ENCODE measurements around the gene CDH12. TPM values are rescaled to one million over a fixed set of nuclear protein-coding genes. Genes with fewer than 3 reads are reported as not detected.
"Not testable (repeated sequence)": the region's sequence is repeated elsewhere in the genome, so short reads cannot be mapped to it uniquely, and the experiment has no call there.

Gene CDH12
- total RNA-seq, 2 experiments from 2014 or later, result not detected

- H3K4me1 Mint-ChIP-seq; H3K4me3 Mint-ChIP-seq; H3K27me3 Mint-ChIP-seq; H3K36me3 Mint-ChIP-seq (ENCODE audit: low read depth); POLR2A ChIA-PET; CTCF ChIA-PET; DNase-seq; H3K27ac Mint-ChIP-seq; H3K9me3 Mint-ChIP-seq: not testable (repeated sequence)
These were observed 696.2 kb downstream of the CDH12 start for GRCh38 chr5:22156953-22157352.

DNA sequence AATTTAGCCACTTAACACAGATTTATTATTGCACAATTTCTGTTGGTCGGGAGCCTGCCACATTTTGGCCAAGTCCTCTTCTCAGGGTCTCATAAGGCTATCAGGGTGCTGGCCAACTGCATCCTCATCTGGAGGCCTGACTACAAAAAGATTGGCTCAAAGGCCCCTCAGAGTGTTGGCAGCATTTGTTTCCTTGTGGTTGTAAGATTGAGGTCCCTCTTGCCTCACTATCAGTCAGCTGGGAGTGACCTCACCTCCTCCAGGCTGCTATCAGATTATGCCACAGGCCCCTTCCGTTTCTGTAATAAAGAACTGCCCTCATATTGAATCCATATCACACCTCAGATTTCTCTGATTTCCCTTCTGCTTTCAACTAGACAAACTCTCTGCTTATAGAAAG is 698.4 kb downstream of the CDH12 start:
- H3K4me3 Mint-ChIP-seq; H3K9me3 Mint-ChIP-seq; POLR2A ChIA-PET; H3K27ac Mint-ChIP-seq; DNase-seq; H3K36me3 Mint-ChIP-seq (ENCODE audit: low read depth); H3K4me1 Mint-ChIP-seq; CTCF ChIA-PET; H3K27me3 Mint-ChIP-seq: not testable (repeated sequence)

DNA sequence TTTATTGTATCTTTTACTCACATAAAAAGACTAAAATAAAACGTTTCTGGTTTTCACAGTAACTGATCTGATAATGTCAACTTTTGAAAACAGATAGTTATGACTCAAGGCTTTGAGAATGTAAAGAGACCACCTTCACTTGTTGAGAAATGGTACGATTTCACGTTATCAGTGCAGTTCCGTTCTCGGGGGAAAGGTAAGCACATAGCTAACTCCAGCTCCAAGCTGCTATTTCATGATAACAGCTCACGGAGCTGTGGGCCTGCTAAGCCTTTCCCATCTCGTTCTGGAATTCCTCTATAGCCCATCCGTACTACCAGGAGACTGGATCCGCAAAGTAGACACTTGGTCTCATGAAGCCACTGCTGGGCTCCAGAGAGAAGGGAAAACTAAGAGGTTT is 701.3 kb downstream of the CDH12 start:
- POLR2A ChIA-PET; H3K4me1 Mint-ChIP-seq; H3K36me3 Mint-ChIP-seq (ENCODE audit: low read depth); H3K4me3 Mint-ChIP-seq; DNase-seq; CTCF ChIA-PET; H3K27ac Mint-ChIP-seq; H3K27me3 Mint-ChIP-seq; H3K9me3 Mint-ChIP-seq: not testable (repeated sequence)

- POLR2A ChIA-PET; H3K4me1 Mint-ChIP-seq; CTCF ChIA-PET; H3K9me3 Mint-ChIP-seq; H3K27ac Mint-ChIP-seq; H3K36me3 Mint-ChIP-seq (ENCODE audit: low read depth); H3K27me3 Mint-ChIP-seq; DNase-seq; H3K4me3 Mint-ChIP-seq: not testable (repeated sequence)
These were observed 712.7 kb downstream of the CDH12 start for GRCh38 chr5:22140418-22140817.

DNA sequence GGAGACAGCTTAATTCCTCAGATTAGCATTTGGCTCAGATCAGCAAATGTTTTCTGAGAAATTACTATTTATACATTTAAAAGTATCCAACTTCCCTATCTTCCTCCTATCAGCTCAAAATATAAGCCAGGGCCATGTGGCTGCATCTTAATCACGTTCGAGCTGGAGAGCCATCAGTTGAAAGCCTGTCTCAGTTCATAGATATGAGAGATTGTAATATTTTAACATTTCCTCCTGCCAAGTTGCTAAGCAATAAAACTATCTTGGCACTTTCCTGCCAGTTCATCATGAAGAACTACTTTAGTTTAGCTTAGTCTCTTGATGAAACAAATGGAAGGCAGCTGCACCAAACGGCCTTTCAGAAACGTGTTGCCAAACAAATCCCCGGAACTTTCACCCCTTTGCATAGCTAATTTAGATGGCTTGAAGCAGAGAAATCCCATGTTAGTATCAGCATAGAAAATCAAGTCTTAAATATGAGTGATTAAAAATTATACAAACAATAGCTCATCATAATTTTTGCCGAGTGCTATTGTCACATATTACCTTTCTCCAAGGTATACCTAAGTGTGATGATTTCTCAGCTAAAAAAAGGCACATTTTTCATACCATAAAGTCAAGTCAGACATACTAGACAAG is 713.4 kb downstream of the CDH12 start:
- H3K36me3 Mint-ChIP-seq (ENCODE audit: low read depth); H3K27ac Mint-ChIP-seq; POLR2A ChIA-PET; H3K4me1 Mint-ChIP-seq; DNase-seq; H3K9me3 Mint-ChIP-seq; H3K4me3 Mint-ChIP-seq; H3K27me3 Mint-ChIP-seq; CTCF ChIA-PET: not testable (repeated sequence)

GRCh38 chr5:22111320-22111719 is 741.8 kb downstream of the CDH12 start:
- Mint-ChIP-seq H3K9me3 (no peaks in the 10 kb centered on the region), H3K4me1 (no peaks in the 10 kb centered on the region), H3K36me3 (ENCODE audit: low read depth) (no peaks in the 10 kb centered on the region), H3K27ac (no peak overlapping the region), H3K27me3 (no peaks in the 10 kb centered on the region), H3K4me3 (no peak overlapping the region)
- ChIA-PET CTCF (no interaction called here), POLR2A (no interaction called here)
- DNase-seq, result no peak

- Mint-ChIP-seq H3K4me3 (no peak overlapping the region), H3K36me3 (ENCODE audit: low read depth) (no peaks in the 10 kb centered on the region), H3K9me3 (no peaks in the 10 kb centered on the region), H3K27me3 (no peaks in the 10 kb centered on the region), H3K27ac (no peak overlapping the region), H3K4me1 (no peaks in the 10 kb centered on the region)
- CTCF ChIA-PET, result no interaction called here
- DNase-seq, result no peak
- POLR2A ChIA-PET, result no interaction called here
These were observed 743.8 kb downstream of the CDH12 start for GRCh38 chr5:22109315-22109714.

DNA sequence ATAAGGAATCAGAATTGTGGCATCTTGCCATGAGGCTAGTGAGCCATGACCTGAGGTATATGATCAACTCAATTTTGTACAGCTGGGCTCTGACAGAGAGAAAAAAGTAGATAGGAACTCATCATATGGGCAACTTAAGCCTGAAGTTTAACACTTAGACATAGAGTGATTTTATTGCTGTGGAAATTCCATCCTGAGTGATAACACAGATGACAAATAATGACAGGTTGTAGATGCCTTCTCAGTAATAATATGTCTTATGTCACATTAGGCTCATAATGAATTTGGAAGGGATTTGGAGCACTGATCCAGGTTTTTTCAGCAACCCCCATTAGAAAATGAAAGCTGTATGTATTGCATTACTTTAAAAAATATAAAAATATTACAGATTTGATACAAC is 744.6 kb downstream of the CDH12 start:
- Mint-ChIP-seq H3K4me1 (no peaks in the 10 kb centered on the region), H3K27ac (no peak overlapping the region), H3K4me3 (no peak overlapping the region), H3K27me3 (no peaks in the 10 kb centered on the region), H3K9me3 (no peaks in the 10 kb centered on the region), H3K36me3 (ENCODE audit: low read depth) (no peaks in the 10 kb centered on the region)
- POLR2A ChIA-PET, result no interaction called here
- no peak for DNase-seq
- CTCF ChIA-PET, result no interaction called here

DNA sequence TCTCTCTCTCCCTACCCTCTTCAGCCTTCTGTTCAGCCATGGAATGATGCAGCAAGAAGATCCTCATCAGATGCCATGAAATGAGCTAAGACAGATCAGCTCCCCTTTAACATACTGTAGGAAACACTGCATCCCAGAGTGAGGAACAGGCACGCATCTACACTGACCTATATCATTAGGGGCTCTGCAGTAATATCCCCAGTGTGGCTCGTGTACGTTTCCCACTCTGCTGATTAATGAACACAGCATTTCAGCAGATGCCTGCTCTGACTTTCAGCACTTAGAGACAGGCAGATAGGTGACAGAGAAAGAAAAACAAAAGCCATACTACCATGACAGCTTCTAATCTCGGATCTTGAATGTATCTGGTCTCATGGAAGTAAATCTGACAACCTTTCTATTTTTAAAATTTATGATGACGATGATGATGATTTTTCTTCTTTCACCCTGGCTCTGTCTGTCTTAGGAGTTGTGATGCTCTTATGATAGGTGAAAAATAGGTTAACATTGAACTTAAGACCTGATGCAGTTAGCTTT is 750.3 kb downstream of the CDH12 start:
- no peak for DNase-seq
- Mint-ChIP-seq H3K36me3 (ENCODE audit: low read depth) (no peaks in the 10 kb centered on the region), H3K27me3 (no peaks in the 10 kb centered on the region), H3K27ac (no peak overlapping the region), H3K4me3 (no peak overlapping the region), H3K9me3 (no peaks in the 10 kb centered on the region), H3K4me1 (no peaks in the 10 kb centered on the region)
- CTCF ChIA-PET, result no interaction called here
- POLR2A ChIA-PET, result no interaction called here

DNA sequence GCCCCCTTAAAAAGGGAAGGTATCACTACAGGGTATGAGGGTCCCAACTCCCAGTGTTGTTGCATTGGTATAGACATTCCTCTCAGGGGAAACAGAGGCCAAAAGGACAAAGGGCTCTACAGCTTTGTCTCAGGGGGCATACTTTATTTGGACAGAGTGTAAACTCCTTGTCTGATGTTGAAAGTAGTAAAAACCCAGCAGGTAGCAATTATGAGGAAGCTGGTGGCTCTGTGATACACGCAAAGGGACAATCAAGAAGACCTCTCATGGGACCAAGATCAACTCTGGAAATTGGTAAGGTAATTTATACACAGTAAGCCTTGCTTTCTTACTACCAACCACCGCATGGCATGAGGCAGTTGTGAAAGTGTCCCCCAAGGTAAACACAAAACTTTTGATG is 764.6 kb downstream of the CDH12 start:
- CTCF ChIA-PET, result no interaction called here
- H3K9me3 Mint-ChIP-seq, result no peaks in the 10 kb centered on the region
- no peaks in the 10 kb centered on the region for H3K4me1 Mint-ChIP-seq
- H3K4me3 Mint-ChIP-seq, result no peak overlapping the region
- no peaks in the 10 kb centered on the region for H3K36me3 Mint-ChIP-seq (ENCODE audit: low read depth)
- DNase-seq, result no peak
- H3K27ac Mint-ChIP-seq, result no peak overlapping the region
- no peaks in the 10 kb centered on the region for H3K27me3 Mint-ChIP-seq
- POLR2A ChIA-PET, result no interaction called here

DNA sequence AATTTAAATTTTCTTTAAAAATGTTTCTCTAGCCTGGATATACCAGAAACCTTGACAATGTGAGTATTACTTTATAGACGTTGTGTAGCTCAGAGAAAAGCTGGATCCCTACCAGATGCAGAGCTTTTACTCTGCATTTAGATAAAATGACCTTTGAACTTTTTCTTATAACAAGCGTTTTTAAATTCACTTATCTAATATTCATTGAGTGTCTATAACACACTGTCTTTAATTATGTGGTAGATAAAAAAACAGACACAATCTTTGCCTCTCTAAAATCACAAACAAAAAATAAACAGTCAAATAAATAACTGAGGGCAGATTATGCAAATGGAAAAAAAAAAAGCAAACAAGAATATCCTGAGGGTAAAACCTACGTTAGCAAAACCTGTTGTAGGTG is 773.6 kb downstream of the CDH12 start:
- no peaks in the 10 kb centered on the region for H3K9me3 Mint-ChIP-seq
- H3K27me3 Mint-ChIP-seq, result no peaks in the 10 kb centered on the region
- H3K4me3 Mint-ChIP-seq, result no peak overlapping the region
- no peak for DNase-seq
- POLR2A ChIA-PET, result no interaction called here
- no peak overlapping the region for H3K27ac Mint-ChIP-seq
- CTCF ChIA-PET, result no interaction called here
- no peaks in the 10 kb centered on the region for H3K36me3 Mint-ChIP-seq (ENCODE audit: low read depth)
- no peaks in the 10 kb centered on the region for H3K4me1 Mint-ChIP-seq

- DNase-seq, result no peak
- no peaks in the 10 kb centered on the region for H3K36me3 Mint-ChIP-seq (ENCODE audit: low read depth)
- POLR2A ChIA-PET, result no interaction called here
- H3K27ac Mint-ChIP-seq, result no peak overlapping the region
- CTCF ChIA-PET, result no interaction called here
- H3K4me1 Mint-ChIP-seq, result no peaks in the 10 kb centered on the region
- H3K9me3 Mint-ChIP-seq, result no peaks in the 10 kb centered on the region
- no peak overlapping the region for H3K4me3 Mint-ChIP-seq
- no peaks in the 10 kb centered on the region for H3K27me3 Mint-ChIP-seq
These were observed 774.1 kb downstream of the CDH12 start for GRCh38 chr5:22079002-22079401.

DNA sequence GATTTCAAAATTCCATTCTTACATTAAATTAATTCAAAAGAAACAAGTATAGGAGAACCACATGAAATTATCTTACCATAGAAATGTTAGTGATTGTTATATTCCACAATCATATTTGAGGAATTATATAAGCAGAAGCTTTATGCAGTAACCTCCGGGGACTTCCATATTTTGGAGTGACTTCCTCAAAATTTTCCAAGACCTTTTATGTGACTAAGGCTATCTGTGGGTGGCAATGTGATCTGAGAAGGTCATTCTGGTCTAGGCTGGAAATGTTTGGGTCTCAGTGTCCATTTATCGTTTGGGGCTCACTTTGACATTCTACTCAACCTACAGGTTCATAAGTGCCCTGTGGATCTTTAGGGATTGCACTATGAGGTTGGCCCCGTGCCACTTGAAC is 776.6 kb downstream of the CDH12 start:
- POLR2A ChIA-PET, result no interaction called here
- CTCF ChIA-PET, result no interaction called here
- H3K27me3 Mint-ChIP-seq, result no peaks in the 10 kb centered on the region
- no peak overlapping the region for H3K4me3 Mint-ChIP-seq
- H3K36me3 Mint-ChIP-seq (ENCODE audit: low read depth), result no peaks in the 10 kb centered on the region
- no peak for DNase-seq
- H3K4me1 Mint-ChIP-seq, result no peaks in the 10 kb centered on the region
- no peak overlapping the region for H3K27ac Mint-ChIP-seq
- H3K9me3 Mint-ChIP-seq, result peaks cover 3% of the 10 kb centered on the region

GRCh38 chr5:22070186-22070728 is 782.9 kb downstream of the CDH12 start:
- POLR2A ChIA-PET, result no interaction called here

More at GRCh38 chr5:22070186-22070728, 782.9 kb downstream of the CDH12 start:
- DNase-seq, result no peak
- H3K9me3 Mint-ChIP-seq, result peaks cover 3% of the 10 kb centered on the region
- H3K4me1 Mint-ChIP-seq, result no peaks in the 10 kb centered on the region
- H3K4me3 Mint-ChIP-seq, result no peak overlapping the region
- no peak overlapping the region for H3K27ac Mint-ChIP-seq
- H3K27me3 Mint-ChIP-seq, result no peaks in the 10 kb centered on the region
- H3K36me3 Mint-ChIP-seq (ENCODE audit: low read depth), result no peaks in the 10 kb centered on the region
- CTCF ChIA-PET, result interaction anchor here (0.6 kb wide), 1 partner anchor 1015 kb away, joined by 3 read pairs; no protein-coding TSS in a partner anchor

Data from activated CD4-positive, alpha-beta T cell treated with anti-CD3 and anti-CD28 coated beads, Interleukin-2, amount 10 ng/mL, durations not matched to agents 7 days and 5 days (primary cell).